Body of pancreas (tissue), 4 donors: Measurements from ENCODE around the gene SHKBP1. TPM values are rescaled to one million over a fixed set of nuclear protein-coding genes. Genes with fewer than 3 reads are reported as not detected.

ENCODE experiments used
- ATAC-seq: fragments of 150-250 bp; one replicate; pipeline ENCODE4 v1.9.1; 2016
- DNase-seq, 4 donors: peaks; one replicate each; pipeline ENCODE4 v3.0.0-alpha.2; 2019
- H3K27ac ChIP-seq, 4 donors: fragments of 200-600 bp; sonication (generic); 1 replicate in 3 of 4; 2 replicates in 1 of 4; pipeline versions ENCODE4 v1.5.1 to v1.6.1; 2016 to 2019; ENCODE audit warnings: mild to moderate bottlenecking in 1 of 4, mixed read lengths in 1 of 4, moderate library complexity in 1 of 4
- H3K27me3 ChIP-seq, 2 donors: fragments of 200-600 bp; sonication (generic); one replicate each; pipeline ENCODE4 v1.6.0; 2016; ENCODE audit warnings: mild to moderate bottlenecking in 1 of 2
- H3K36me3 ChIP-seq, 2 donors: fragments of 200-600 bp; sonication (generic); replicated peaks in 1 of 2; 2 replicates each; pipeline ENCODE4 v1.5.1; 2016; ENCODE audit warnings: low read depth in 2 of 2; ENCODE audit not compliant: insufficient read depth in 1 of 2
- H3K4me1 ChIP-seq: fragments of 200-600 bp; sonication (generic); one replicate; pipeline ENCODE4 v1.6.0; 2016
- H3K4me3 ChIP-seq, 2 donors: fragments of 200-600 bp; sonication (generic); 1 replicate in 1 of 2; 2 replicates in 1 of 2; pipeline ENCODE4 v1.5.1; 2016 to 2019
- H3K9me3 ChIP-seq, 3 donors: fragments of 200-600 bp; sonication (generic); 1 replicate in 2 of 3; 2 replicates in 1 of 3; pipeline ENCODE4 v1.5.1; 2016
- POLR2A ChIP-seq, 3 donors: fragments of 450-650 bp; IDR thresholded peaks; one replicate each; pipeline ENCODE4 v1.6.1; 2016; ENCODE audit warnings: antibody characterized with exemption in 3 of 3, mild to moderate bottlenecking in 2 of 3
- WGBS, 2 donors: methylation state at CpG; one replicate each; pipeline ENCODE4 v1.1.5; 2017; 5-methylcytosine and 5-hydroxymethylcytosine counted together
- intact Hi-C: fragments of 100-400 bp; cut with DNase I; formaldehyde crosslinking; loops from one replicate; pipeline ENCODE4 v1.15.1; 2023
- total RNA-seq, 2 donors: library from RNA; depleted of rRNA; stranded (reverse); fragments of >200 nt; gene quantifications; one replicate each; pipeline ENCODE4 v1.1.0, GENCODE V29; 2016
- TF ChIP-seq, protein P1 (sequence below), 7 experiments: fragments of 450-650 bp in 4 of 7; fragments of 200-600 bp in 3 of 7; sonication (generic) in 3 of 7; IDR thresholded peaks; one replicate each; pipeline ENCODE4 v1.5.1; 2016 to 2019; ENCODE audit warnings: antibody characterized with exemption in 7 of 7

Gene SHKBP1
- total RNA-seq, 2 donors from 2014 or later: 43.3 to 63.6 TPM

DNA sequence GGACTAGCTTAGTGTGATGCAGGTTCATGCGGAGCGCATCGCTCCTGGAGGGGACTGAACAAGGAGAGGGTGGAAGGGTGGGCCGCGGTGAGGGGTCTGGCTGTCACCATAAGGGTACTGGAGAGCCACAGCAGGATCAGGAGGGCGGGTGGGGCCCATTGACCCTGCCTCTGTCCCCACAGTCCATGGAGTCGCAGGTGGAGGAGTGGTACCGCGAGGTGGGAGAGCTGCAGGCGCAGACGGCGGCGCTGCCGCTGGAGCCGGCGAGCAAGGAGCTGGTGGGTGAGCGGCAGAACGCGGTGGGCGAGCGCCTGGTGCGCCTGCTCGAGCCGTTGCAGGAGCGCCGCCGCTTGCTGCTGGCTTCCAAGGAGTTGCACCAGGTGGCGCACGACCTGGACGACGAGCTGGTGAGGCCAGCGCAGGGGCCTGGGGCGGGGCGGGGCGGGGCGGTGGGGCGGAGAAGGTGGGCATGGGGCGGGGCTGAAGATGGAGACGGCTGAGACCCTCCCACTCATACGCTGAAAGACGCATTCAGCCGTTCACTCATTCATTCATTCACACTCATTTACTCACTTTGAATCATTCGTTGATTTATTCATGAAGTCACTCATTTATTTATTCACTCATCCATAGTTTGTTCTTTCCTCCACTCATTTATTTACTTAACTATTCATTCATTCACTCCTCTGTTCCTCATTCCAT lies 27.5 kb upstream of the SHKBP1 start:
- TF ChIP-seq, protein P1, sequence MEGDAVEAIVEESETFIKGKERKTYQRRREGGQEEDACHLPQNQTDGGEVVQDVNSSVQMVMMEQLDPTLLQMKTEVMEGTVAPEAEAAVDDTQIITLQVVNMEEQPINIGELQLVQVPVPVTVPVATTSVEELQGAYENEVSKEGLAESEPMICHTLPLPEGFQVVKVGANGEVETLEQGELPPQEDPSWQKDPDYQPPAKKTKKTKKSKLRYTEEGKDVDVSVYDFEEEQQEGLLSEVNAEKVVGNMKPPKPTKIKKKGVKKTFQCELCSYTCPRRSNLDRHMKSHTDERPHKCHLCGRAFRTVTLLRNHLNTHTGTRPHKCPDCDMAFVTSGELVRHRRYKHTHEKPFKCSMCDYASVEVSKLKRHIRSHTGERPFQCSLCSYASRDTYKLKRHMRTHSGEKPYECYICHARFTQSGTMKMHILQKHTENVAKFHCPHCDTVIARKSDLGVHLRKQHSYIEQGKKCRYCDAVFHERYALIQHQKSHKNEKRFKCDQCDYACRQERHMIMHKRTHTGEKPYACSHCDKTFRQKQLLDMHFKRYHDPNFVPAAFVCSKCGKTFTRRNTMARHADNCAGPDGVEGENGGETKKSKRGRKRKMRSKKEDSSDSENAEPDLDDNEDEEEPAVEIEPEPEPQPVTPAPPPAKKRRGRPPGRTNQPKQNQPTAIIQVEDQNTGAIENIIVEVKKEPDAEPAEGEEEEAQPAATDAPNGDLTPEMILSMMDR (IDR thresholded peaks at IDR 0.05): peak; percentile 32 to 54 (median 43)
- no peak for TF ChIP-seq POLR2A (IDR thresholded peaks at IDR 0.05)
- ATAC-seq (peak; percentile 74), DNase-seq (peak; percentile 60 to 79 (median 63))
- H3K4me3 ChIP-seq: no peak overlapping the region
- H3K36me3 ChIP-seq: no peaks in the 10 kb centered on the region
- WGBS, 2 donors: 4 to 12% methylated on average over 22 to 38 of the region's 43 CpGs
- intact Hi-C loops: no loop called here
- H3K4me1 ChIP-seq: peaks cover 6% of the 10 kb centered on the region
- peaks cover 0 to 8% of the 10 kb centered on the region in 2 donors for H3K27me3 ChIP-seq
- H3K27ac ChIP-seq: no peak overlapping the region
- no peaks in the 10 kb centered on the region for H3K9me3 ChIP-seq

DNA sequence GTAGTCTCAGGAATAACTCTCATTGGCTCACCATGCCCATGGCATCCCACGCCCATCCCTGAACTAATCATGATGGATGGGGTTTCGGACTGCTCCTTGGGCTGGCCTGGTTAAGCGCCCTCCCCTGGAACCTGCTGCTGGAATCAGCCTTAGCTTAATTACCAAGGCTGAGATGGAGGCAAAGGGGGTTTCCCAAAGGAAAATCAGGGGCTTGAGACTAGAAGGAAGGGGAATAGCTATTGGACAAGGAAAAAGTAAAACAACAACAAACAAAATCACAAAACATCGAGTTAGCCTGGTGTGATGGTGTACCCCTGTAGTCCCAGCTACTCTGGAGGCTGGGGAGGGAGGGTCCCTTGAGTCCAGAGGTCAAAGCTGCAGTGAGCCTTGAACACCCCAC lies 25.7 kb upstream of the SHKBP1 start:
- DNase-seq (no peak), ATAC-seq (no peak)
- intact Hi-C loops: no loop called here
- TF ChIP-seq, protein P1 (IDR thresholded peaks at IDR 0.05): no peak
- no peak for TF ChIP-seq POLR2A (IDR thresholded peaks at IDR 0.05)
- H3K27me3 ChIP-seq: peaks cover 0 to 8% of the 10 kb centered on the region in 2 donors
- no peak overlapping the region for H3K4me3 ChIP-seq
- no peaks in the 10 kb centered on the region for H3K36me3 ChIP-seq
- 82 to 91% methylated on average over 4 of the region's 4 CpGs for WGBS, 2 donors
- H3K27ac ChIP-seq: no peak overlapping the region
- H3K9me3 ChIP-seq: no peaks in the 10 kb centered on the region
- peaks cover 7% of the 10 kb centered on the region for H3K4me1 ChIP-seq

DNA sequence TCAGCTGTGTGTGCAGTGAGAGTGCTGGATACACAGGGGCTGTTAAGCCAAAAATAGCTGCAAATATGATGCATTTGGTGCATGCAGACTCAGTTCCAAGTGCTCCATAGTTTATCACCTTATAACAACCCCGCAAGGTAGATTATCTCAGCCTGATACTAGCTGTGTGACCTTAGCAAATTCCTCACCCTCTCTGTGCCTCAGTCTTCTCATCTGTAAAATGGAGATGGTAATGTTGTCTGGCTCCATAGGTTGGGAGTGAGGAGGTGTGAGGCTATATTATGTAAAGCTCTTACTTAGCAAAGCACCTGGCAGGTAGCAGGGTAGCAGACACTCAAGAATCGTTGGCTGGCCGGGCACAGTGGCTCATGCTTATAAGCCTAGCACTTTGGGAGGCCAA lies 23.8 kb upstream of the SHKBP1 start:
- DNase-seq (no peak), ATAC-seq (no peak)
- peaks cover 7% of the 10 kb centered on the region for H3K4me1 ChIP-seq
- intact Hi-C loops: no loop called here
- H3K27me3 ChIP-seq: peaks cover 0 to 8% of the 10 kb centered on the region in 2 donors
- H3K4me3 ChIP-seq: no peak overlapping the region
- no peak overlapping the region for H3K27ac ChIP-seq
- no peaks in the 10 kb centered on the region for H3K36me3 ChIP-seq
- 71 to 79% methylated on average over 1 to 3 of the region's 3 CpGs for WGBS, 2 donors
- TF ChIP-seq, protein P1 (IDR thresholded peaks at IDR 0.05): no peak
- no peak for TF ChIP-seq POLR2A (IDR thresholded peaks at IDR 0.05)
- H3K9me3 ChIP-seq: no peaks in the 10 kb centered on the region

GRCh38 chr19:40553885-40554857 lies 22.5 kb upstream of the SHKBP1 start:
- ATAC-seq: no peak
- DNase-seq: no peak
- Histone ChIP-seq H3K36me3 (no peaks in the 10 kb centered on the region), H3K27me3 (peaks cover 0 to 8% of the 10 kb centered on the region in 2 donors), H3K4me1 (peaks cover 4% of the 10 kb centered on the region), H3K27ac (no peak overlapping the region), H3K9me3 (no peaks in the 10 kb centered on the region), H3K4me3 (no peak overlapping the region)
- TF ChIP-seq, protein P1 (IDR thresholded peaks at IDR 0.05): no peak
- TF ChIP-seq POLR2A (IDR thresholded peaks at IDR 0.05): no peak
- intact Hi-C loops: no loop called here
- WGBS, 2 donors: 13 to 19% methylated on average over 29 to 68 of the region's 69 CpGs
